Caki2 (cell line): ENCODE results near the gene MARCHF3. TPM values are rescaled to one million over a fixed set of nuclear protein-coding genes. Genes with fewer than 3 reads are reported as not detected.
"Not testable (repeated sequence)": the region's sequence is repeated elsewhere in the genome, so short reads cannot be mapped to it uniquely, and the experiment has no call there.

Experiments used
- DNase-seq: peaks from one replicate; pipeline ENCODE4 v3.0.0-alpha.2; 2015; ENCODE audit warnings: low read depth
- in situ Hi-C: cut with HindIII; loops from 2 replicates; pipeline ENCODE4 v1.10.0; 2016; ENCODE audit warnings: low sequenced_read_pairs, low pct_unique_long_range_greater_than_20kb, mixed read lengths
- total RNA-seq: library from RNA; depleted of rRNA; stranded (reverse); fragments of >200 nt; shearing (Covaris generic); gene quantifications from 2 replicates; pipeline ENCODE4 v1.2.3, GENCODE V29; 2014; ENCODE audit warnings: low replicate concordance

MARCHF3 gene
- total RNA-seq, 1 experiment from 2014 or later, result 2.0 TPM

GRCh38 chr5:126875303-126875785 is 155.0 kb downstream of the MARCHF3 start:
- in situ Hi-C loops, result no loop called here
- DNase-seq, result no peak

GRCh38 chr5:126872561-126873354 is 157.6 kb downstream of the MARCHF3 start:
- in situ Hi-C loops, result no loop called here
- DNase-seq, result no peak

- DNase-seq, result no peak
- in situ Hi-C loops, result no loop called here
These were observed 158.9 kb downstream of the MARCHF3 start for GRCh38 chr5:126871441-126871840.

GRCh38 chr5:126869005-126869451 is 161.3 kb downstream of the MARCHF3 start:
- no peak for DNase-seq
- in situ Hi-C loops, result no loop called here

- in situ Hi-C loops, result no loop called here
- DNase-seq, result no peak
These were observed 161.9 kb downstream of the MARCHF3 start for GRCh38 chr5:126868338-126869004.

- in situ Hi-C loops, result no loop called here
- DNase-seq, result no peak
These were observed 163.3 kb downstream of the MARCHF3 start for GRCh38 chr5:126866851-126867636.

GRCh38 chr5:126865299-126865698 is 165.1 kb downstream of the MARCHF3 start:
- no peak for DNase-seq
- in situ Hi-C loops, result no loop called here

GRCh38 chr5:126864042-126864688 is 166.2 kb downstream of the MARCHF3 start:
- no peak for DNase-seq
- in situ Hi-C loops, result no loop called here

- no peak for DNase-seq
- in situ Hi-C loops, result no loop called here
These were observed 167.0 kb downstream of the MARCHF3 start for GRCh38 chr5:126863402-126863801.

GRCh38 chr5:126858441-126858840 is 171.9 kb downstream of the MARCHF3 start:
- in situ Hi-C loops, result no loop called here

GRCh38 chr5:126857472-126858410 is 172.6 kb downstream of the MARCHF3 start:
- no peak for DNase-seq
- in situ Hi-C loops, result no loop called here

More at GRCh38 chr5:126858441-126858840, 171.9 kb downstream of the MARCHF3 start:
- no peak for DNase-seq

GRCh38 chr5:126855266-126855665 is 175.1 kb downstream of the MARCHF3 start:
- no peak for DNase-seq
- in situ Hi-C loops, result no loop called here

- no peak for DNase-seq
These were observed 175.7 kb downstream of the MARCHF3 start for GRCh38 chr5:126854526-126855110.

GRCh38 chr5:126853541-126854307 is 176.6 kb downstream of the MARCHF3 start:
- DNase-seq, in situ Hi-C loops: not testable (repeated sequence)

More at GRCh38 chr5:126854526-126855110, 175.7 kb downstream of the MARCHF3 start:
- in situ Hi-C loops, result no loop called here

GRCh38 chr5:126852841-126853271 is 177.5 kb downstream of the MARCHF3 start:
- in situ Hi-C loops, result no loop called here
- no peak for DNase-seq

GRCh38 chr5:126852091-126852571 is 178.2 kb downstream of the MARCHF3 start:
- in situ Hi-C loops, result no loop called here
- no peak for DNase-seq
